Measurements from ENCODE around the gene SAMD9.

GRCh38 chr7:93165447-93165846, 47.7 kb upstream of the SAMD9 start:
- TF ChIP-seq CTCF (IDR thresholded peaks at IDR 0.05) (no peak), POLR2A (IDR thresholded peaks at IDR 0.05) (no peak), POLR2AphosphoS5 (IDR thresholded peaks at IDR 0.05) (no peak), EP300 (IDR thresholded peaks at IDR 0.05; ENCODE audit: low read depth) (no peak)

Measured in transverse colon (tissue), 4 donors.